Measurements from ENCODE around the gene ADAM21.
"Not testable (repeated sequence)": the region's sequence is repeated elsewhere in the genome, so short reads cannot be mapped to it uniquely, and the experiment has no call there.

The ADAM21 gene

DNA sequence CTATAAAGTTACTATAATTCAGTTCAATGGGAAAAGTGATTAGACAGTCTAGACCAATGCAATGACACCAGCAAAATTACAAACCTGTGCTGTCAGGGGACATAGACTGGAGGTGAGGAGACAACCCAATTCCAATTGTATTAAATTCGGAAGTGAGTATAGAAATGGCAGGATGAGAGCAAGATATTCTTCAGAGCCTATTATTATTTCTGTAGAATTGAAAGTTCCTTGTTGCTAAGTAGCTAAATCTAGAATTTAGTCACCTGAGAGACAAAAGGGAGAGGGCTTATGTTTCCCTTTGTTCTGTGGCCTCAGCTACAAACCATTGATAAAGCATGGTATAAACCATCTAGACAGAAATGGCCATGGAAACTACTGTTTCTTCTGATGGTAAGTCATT, at the start of gene ADAM21:
ADAM21 (plus strand) TSS at position 301 of the 400 bp plus-strand sequence. CDS start 5,326 bp downstream, outside the sequence.
- DNase-seq: no peak

DNA sequence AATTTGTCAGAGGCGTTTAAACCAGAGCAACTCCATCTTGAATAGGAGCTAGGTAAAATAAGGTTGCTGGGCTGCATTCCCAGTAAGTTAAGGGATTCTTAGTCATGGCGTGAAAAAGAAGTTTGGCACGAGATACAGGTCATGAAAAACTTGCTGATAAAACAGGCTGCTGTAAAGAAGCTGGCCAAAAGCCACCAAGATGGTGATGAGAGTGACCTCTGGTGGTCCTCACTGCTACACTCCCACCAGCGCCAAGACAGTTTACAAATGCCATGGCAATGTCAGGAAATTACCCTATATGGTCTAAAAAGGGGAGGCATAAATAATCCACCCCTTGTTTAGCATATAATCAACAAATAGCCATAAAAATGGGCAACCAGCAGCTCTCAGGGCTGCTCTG, 48.6 kb upstream of the ADAM21 start:
- DNase-seq: not testable (repeated sequence)

GRCh38 chr14:70406216-70406615, 45.8 kb upstream of the ADAM21 start:
- DNase-seq: not testable (repeated sequence)

- no peak for DNase-seq
These were observed 44.4 kb upstream of the ADAM21 start for GRCh38 chr14:70407621-70408020.

GRCh38 chr14:70415788-70416187, 36.2 kb upstream of the ADAM21 start:
- no peak for DNase-seq

- DNase-seq: no peak
These were observed 35.6 kb upstream of the ADAM21 start for GRCh38 chr14:70416338-70416724.

GRCh38 chr14:70416725-70417349, 35.1 kb upstream of the ADAM21 start, which contains the start of gene SYNJ2BP:
Gene SYNJ2BP (minus strand): TSS chr14:70417090. CDS start chr14:70416963, 127 bp downstream.
- DNase-seq: peak; percentile 0 to 69

- DNase-seq: not testable (repeated sequence)
These were observed 32.6 kb upstream of the ADAM21 start for GRCh38 chr14:70419270-70419931.

DNA sequence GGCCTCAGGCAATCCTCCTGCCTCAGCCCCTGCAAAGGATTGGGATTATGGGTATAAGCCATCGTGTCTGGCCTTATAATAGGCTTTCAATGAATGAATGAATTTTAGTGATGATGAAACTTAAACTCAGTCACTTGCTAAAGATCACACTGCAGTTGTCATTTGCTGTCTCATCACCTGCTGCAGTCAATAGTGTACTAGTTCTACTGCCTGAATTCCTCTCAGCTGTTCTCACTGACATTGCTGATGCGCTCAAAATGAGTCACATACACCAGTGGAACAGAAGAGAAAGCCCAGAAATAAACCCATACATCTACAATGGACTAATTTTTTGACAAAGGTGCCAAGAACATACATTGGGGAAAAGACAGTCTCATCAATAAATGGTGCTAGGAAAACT, 29.4 kb upstream of the ADAM21 start:
- no peak for DNase-seq

DNA sequence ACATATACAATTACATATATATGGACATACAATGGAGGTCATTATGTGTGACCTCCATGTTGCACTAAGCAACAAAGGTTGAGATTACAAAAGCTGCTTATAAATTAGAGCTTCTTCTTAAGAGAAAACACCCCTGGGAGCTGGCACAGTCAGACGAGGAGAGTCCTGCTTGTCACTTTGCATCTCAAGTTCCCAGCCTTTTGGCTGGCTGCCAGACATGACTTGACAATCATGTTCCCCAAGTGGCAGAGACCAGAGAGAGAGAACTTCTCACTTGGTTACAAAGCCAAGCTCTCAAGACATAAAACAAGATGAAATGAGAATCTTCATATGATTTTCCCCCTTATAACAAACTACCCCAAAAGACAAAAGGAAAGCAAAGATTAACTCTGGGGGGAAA, 26.6 kb upstream of the ADAM21 start:
- DNase-seq: no peak

- not testable (repeated sequence) for DNase-seq
These were observed 25.4 kb upstream of the ADAM21 start for GRCh38 chr14:70426555-70426954.

DNA sequence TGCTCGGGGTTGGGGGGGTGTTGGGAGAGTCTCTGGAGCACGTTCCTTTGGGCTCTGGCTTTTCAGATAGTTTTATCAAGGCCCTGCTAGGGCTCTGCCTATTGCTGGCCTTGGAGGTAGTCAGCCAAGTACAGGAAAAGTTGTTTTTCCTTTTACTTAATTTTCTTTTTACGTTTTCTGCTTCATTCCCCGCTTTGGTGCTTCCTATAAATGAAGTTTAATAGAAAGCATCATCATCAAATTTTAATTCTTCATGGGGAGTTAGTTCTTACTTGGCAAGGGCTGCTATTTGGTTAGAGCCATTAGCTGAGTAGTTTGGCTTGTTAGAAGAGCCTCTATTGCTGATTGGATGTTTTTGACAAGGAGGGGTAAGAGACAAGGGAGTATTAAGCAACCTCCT, 15.1 kb upstream of the ADAM21 start:
- no peak for DNase-seq

DNA sequence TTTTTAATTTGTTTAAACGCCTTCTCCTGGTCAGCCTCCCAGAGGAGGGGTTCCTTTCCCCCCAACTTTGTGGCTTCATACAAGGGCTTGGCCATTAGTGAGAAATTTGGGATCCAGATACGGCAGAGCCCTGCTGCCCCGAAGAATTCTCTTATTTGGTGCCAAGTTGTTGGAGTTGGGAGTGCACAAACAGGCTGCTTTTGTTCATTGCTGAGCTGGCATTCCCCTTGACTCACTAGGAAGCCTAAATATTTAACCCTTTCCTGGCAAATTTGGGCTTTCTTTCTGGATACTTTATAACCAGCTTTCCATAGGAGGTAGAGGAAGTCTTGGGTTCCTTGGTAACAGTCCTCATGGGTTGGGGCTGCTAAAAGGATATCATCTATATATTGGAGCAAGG, 10.3 kb upstream of the ADAM21 start:
- no peak for DNase-seq

- DNase-seq: no peak
These were observed 9.2 kb upstream of the ADAM21 start for GRCh38 chr14:70442750-70443149.

DNA sequence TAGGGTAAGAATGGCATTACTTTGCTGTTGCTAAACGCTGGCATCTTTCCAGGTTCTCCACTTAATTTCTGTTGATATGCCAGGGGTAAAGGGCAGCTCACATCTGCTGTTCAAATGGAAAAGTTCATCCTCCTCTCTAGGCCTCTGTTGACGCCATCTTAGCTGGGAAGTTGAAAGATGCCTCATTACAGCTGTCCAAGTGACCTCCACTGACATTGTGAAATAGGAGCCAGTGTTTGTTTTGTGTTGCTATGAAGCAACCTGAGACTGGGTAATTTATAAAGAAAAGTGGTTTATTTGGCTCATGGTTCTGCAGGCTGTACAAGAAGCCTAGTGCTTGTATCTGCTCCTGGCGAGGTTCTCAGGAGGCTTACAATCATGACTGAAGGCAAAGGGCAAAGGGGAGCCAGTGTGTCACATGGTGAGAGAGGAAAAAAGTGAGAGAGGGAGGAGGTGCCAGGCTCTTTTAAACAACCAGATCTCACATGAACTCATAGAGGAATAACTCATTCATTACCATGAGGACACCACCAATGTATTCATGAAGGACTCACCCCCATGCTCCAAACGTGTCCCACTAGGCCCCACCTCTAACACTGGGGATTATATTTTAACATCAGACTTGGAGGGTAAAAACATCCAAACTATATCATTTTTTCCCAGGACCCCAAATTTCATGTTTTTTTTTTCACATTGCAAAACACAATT, 3.2 kb upstream of the ADAM21 start:
- DNase-seq: no peak

DNA sequence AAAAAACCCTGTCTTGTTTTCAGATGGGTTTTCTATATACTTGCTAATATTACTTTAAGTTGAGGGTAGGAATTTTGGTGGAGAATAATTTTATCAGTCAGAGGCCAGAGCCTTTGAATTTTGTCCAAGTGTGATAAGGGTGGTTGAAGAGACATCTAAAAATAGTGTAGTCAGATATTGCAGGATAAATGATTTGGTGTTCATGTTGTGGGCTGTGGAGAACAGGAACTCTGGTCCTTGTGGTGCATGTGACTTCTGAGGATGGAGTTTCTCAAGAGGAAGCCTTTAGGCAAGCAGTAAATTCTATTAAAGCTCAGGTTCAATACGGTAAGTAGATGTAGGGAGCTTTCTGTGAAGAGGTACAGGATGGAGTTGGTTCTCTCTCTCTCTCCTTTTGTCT, 2.8 kb downstream of the ADAM21 start:
- DNase-seq: no peak

DNA sequence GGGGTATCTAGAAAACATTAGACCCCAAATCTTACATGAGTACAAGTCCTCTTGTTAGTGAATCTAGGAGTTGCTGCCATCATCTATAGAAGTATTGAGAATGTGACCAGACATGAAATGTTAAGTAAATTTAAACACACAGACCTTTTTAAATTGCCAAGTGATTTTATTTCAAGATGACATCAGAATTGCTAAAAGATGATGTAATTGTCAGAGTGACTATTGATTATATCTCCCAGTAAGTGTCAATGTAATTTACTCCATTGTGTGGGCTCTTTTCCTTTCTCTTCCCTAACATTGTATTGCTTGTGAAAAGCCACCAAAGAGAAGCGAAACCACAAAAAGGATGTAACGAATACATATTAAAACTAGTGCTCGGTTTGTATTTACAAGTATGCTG, 16.8 kb downstream of the ADAM21 start:
- no peak for DNase-seq

- not testable (repeated sequence) for DNase-seq
These were observed 19.0 kb downstream of the ADAM21 start for GRCh38 chr14:70470863-70471563.

GRCh38 chr14:70472253-70473159, 20.5 kb downstream of the ADAM21 start:
- no peak for DNase-seq

DNA sequence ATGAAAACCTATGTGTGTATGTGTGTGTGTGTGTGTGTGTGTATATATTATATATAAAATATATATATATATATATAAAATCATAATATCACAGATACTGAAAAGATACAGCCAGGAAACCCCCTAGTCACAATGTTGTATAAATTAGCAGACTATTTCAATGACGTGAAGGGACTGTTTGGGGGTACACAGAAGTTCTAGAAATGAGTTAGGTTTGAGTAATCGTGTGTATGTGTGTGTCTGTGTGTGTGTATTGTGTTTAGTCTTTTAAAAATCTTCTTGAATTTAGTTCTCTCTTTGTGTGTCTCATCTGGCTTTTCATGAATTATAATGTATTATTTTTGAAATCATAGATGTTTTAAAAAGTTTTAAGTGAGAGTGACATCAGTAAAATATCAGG, 21.9 kb downstream of the ADAM21 start:
- DNase-seq: no peak

- not testable (repeated sequence) for DNase-seq
These were observed 23.5 kb downstream of the ADAM21 start for GRCh38 chr14:70475459-70475858.

Data from NCI-H446 (cell line).